ENCODE results near the gene TMCC2.
"Not testable (repeated sequence)": the region's sequence is repeated elsewhere in the genome, so short reads cannot be mapped to it uniquely, and the experiment has no call there.

Gene TMCC2, protein sequence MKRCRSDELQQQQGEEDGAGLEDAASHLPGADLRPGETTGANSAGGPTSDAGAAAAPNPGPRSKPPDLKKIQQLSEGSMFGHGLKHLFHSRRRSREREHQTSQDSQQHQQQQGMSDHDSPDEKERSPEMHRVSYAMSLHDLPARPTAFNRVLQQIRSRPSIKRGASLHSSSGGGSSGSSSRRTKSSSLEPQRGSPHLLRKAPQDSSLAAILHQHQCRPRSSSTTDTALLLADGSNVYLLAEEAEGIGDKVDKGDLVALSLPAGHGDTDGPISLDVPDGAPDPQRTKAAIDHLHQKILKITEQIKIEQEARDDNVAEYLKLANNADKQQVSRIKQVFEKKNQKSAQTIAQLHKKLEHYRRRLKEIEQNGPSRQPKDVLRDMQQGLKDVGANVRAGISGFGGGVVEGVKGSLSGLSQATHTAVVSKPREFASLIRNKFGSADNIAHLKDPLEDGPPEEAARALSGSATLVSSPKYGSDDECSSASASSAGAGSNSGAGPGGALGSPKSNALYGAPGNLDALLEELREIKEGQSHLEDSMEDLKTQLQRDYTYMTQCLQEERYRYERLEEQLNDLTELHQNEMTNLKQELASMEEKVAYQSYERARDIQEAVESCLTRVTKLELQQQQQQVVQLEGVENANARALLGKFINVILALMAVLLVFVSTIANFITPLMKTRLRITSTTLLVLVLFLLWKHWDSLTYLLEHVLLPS

GRCh38 chr1:205227584-205228013 lies at the start of gene TMCC2:
TMCC2 (plus strand) TSS chr1:205227946; CDS start chr1:205228565, 619 bp downstream.
- peak; percentile 90 for DNase-seq (ENCODE audit: low spot score)

DNA sequence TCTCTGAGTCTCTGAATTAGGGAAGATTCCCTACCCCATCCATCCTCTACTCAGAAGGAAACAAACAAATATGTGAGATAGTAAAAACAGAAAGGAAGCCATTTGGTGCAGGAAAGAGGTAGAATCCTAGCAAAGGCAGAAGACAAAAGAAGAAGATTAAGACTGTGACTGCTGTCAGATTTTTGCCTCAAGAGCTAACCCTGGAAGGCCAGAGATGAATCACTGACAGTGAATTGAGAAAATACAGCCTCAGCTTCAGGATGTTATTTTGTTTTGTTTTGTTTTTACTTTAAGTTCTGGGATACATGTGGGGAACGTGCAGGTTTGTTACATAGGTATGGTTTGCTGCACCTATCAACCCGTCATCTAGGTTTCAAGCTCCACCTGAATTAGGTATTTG lies 47.9 kb upstream of the TMCC2 start:
- no peak for DNase-seq (ENCODE audit: low spot score)

GRCh38 chr1:205180331-205180730 lies 47.4 kb upstream of the TMCC2 start:
- DNase-seq (ENCODE audit: low spot score), result not testable (repeated sequence)

DNA sequence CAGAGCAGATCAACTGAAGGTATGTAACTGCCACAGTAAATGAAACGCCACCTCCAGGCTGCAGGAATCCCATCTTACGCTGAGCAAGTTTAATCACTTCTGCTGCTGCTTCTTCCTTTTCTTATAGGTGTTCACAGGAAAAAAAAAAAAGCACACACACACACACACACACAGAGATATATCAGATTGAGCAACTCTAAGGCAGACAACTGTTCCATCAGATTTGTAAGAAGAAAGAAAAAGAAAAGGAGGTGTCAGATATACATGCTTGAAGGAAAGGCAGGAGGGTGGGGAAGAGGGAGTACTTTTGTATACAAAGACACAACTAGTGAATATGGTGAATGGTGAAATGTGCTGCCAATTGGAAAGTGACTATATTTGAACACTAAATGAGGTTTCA lies 44.8 kb upstream of the TMCC2 start:
- no peak for DNase-seq (ENCODE audit: low spot score)

GRCh38 chr1:205183676-205184335 lies 43.9 kb upstream of the TMCC2 start:
- DNase-seq (ENCODE audit: low spot score), result no peak

GRCh38 chr1:205186191-205186590 lies 41.6 kb upstream of the TMCC2 start:
- no peak for DNase-seq (ENCODE audit: low spot score)

- DNase-seq (ENCODE audit: low spot score), result no peak
These were observed 40.3 kb upstream of the TMCC2 start for GRCh38 chr1:205187420-205187819.

GRCh38 chr1:205188098-205188497 lies 39.6 kb upstream of the TMCC2 start:
- DNase-seq (ENCODE audit: low spot score), result no peak

DNA sequence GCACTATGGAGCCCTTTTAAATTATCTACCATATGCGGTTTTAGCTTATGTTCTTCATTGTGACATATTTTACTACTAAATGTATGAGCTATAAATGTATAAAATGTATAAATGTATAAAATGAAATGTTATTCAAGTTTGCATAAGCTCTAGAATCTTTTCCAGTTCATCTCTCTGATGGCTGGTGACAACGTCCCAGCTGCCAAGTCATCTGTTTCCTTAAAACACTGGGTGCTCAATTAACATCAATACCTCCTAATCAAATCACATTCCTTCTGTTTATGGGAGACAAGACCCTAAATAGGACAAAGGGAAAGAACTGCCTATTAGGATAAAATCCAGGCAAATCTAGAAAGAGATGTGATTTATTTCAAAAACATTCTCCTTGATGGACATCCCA lies 39.1 kb upstream of the TMCC2 start:
- DNase-seq (ENCODE audit: low spot score), result no peak

DNA sequence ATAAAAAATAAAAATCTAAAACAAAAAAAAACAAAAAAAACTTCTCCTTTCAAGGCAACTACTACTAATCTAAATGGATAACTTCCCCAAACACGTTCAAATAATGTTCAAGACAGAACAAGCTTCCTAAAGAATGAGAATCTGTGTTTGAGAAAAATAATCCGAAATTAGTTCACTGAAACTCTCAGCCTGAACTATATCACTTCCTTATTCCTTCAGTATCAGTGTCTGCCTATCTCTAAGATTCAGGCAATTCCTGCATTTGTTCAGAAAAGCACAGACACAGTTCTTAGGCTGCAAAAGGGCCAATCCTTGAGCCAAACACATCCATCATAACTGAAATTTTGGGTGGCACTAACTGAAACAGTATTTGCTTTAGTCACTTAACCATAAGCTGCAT lies 38.6 kb upstream of the TMCC2 start:
- no peak for DNase-seq (ENCODE audit: low spot score)

DNA sequence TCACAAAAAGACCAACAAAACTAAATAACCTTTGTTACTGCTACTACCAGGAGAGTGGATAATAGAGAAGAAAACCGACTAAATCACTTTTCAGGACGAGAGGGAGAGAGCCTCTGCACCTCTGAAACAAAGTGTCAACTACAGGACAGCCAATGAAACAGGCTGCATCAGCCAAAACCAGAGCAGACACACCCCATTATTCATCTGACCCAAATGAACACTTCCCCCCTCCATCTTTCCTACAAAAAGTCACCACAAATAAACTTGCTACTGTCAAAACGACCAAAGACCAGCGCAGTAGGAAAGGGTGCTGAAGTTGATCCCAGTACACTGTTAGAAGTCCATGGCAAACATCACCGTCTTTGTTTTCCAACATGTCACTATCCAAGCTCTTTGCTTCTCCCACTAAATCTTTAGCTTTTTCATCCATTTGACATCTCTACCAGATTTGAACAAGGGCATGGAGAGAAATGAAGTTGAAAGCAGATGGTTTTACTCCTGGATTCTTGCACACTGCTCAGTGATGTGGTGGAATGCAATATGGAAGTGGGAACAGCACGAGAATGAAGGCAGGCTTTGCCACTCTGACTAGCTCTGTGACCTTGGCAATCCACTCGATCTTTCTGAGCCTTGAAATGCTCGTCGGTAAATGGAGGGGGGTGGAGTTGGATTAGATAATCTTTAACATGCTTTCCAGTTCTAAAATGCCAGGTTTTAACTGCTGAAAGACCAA lies 36.7 kb upstream of the TMCC2 start:
- DNase-seq (ENCODE audit: low spot score), result no peak

- DNase-seq (ENCODE audit: low spot score), result no peak
These were observed 36.1 kb upstream of the TMCC2 start for GRCh38 chr1:205191622-205192021.

DNA sequence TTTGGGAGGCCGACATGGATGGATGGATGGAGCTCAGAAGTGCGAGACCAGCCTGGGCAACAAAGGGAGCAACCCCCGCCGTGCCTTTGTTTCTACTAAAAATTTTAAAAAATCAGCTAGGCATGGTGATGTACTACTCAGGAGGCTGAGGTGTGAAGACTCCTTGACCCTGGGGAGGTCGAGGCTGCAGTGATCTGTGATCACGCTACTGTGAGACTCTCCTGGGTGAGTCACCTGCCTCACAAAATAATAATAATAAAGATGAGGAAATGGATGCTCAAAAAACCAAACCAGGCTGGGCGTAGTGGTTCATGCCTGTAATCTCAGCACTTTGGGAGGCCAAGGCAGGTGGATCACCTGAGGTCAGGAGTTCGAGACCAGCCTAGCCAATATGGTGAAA lies 35.5 kb upstream of the TMCC2 start:
- DNase-seq (ENCODE audit: low spot score), result no peak

DNA sequence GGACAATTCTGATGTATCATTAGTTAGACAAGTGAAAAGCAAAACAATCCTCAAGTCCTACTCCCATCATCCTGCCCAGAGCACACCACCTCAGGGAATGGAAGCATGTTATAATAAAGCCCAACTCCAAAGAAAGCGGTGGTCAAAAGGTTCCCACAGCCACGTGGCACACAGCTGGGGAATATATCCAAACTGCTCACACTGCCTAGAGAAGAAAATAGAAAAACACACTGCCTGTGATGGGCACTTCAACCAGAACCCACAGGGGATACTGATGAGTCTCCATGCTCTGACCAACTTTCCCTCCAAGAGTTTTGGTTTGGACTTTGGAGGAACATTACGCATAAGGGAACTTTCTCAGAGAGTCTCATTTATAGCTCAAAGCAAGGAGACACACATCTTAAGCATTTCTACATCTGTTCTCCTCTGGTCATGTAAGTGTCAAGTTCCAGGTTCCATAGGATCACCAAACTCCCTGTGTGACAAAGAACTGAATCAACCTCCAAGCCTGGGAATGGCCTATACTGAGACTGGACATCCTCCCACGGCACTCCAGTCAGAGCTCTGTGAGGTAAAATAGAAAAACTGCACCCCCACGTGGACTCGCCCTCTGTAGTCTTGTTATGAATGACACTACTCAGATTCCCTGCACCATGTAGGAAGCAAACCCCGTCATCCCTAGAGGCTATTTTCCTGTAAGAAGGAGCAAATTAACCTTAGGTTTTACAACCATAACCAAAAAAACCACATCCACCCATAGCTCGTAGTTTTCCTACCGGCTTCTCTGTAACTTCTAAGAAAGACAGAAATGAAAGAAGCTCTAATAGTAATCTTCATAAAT lies 28.4 kb upstream of the TMCC2 start:
- no peak for DNase-seq (ENCODE audit: low spot score)

GRCh38 chr1:205199931-205200299 lies 27.8 kb upstream of the TMCC2 start:
- no peak for DNase-seq (ENCODE audit: low spot score)

DNA sequence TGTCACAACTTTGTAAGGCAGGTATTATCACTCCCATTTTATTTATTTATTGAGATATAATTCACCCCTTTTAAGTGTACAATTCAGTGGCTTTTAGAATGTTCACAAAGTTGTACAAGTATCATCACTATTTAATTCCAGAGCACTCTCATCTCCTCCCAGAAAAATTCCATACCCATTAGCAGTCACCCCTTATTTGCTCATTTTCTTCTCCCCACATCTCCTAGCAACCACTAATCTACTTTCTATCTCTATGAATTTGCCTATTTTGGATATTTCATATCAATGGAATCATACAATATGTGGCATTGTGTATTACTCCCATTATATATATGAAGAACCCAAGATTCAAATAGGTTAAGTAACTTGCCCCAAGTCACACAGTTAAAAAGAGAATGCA lies 23.2 kb upstream of the TMCC2 start:
- DNase-seq (ENCODE audit: low spot score), result no peak

- no peak for DNase-seq (ENCODE audit: low spot score)
These were observed 22.7 kb upstream of the TMCC2 start for GRCh38 chr1:205205055-205205454.

- DNase-seq (ENCODE audit: low spot score), result no peak
These were observed 18.9 kb upstream of the TMCC2 start for GRCh38 chr1:205208811-205209210.

DNA sequence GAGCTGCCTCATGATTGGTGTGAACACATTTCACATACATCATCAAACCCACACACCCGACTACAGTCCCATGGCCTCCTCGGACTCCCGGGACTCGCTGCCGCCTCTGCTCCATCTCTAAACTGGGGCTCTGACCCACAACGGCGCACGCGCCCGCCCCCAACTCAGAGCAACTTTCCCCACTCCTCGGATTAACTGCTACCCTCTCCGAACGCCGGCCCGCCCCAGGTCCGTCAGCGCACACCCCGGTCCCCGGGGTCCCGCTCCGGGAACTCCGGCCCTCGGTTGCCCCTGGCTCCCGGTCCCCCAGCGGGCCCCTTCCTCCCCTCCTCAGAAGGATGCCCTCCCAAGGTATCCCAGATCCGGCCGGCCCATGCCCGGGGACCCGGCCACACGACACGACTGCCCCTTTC lies 17.0 kb upstream of the TMCC2 start:
- DNase-seq (ENCODE audit: low spot score), result peak; percentile 56

GRCh38 chr1:205211169-205211838 lies 16.4 kb upstream of the TMCC2 start, which contains the start of gene DSTYK:
DSTYK (minus strand) TSS chr1:205211702; CDS start chr1:205211535, 167 bp downstream.
- DNase-seq (ENCODE audit: low spot score), result peak; percentile 70
